Neural progenitor cell (in vitro differentiated cells): ENCODE measurements around the gene ZNF180. TPM values are rescaled to one million over a fixed set of nuclear protein-coding genes. Genes with fewer than 3 reads are reported as not detected.

Source experiments
- DNase-seq: peaks from one replicate; pipeline ENCODE4 v3.0.0-alpha.2; 2016; ENCODE audit warnings: low spot score
- H2AFZ ChIP-seq: fragments of 200-600 bp; sonication (generic); replicated peaks from 2 replicates; pipeline ENCODE4 v1.6.1; 2016; ENCODE audit warnings: antibody characterized with exemption
- H3F3A ChIP-seq: fragments of 200-600 bp; sonication (generic); 2 replicates; pipeline ENCODE4 v1.6.1; 2016; ENCODE audit warnings: antibody characterized with exemption, low read depth
- H3K27ac ChIP-seq: fragments of 200-600 bp; sonication (generic); 2 replicates; pipeline ENCODE4 v1.5.1; 2016; ENCODE audit warnings: mild to moderate bottlenecking
- H3K27me3 ChIP-seq: fragments of 200-600 bp; sonication (generic); 2 replicates; pipeline ENCODE4 v1.6.1; 2016; ENCODE audit warnings: mild to moderate bottlenecking, moderate library complexity
- H3K36me3 ChIP-seq: fragments of 200-600 bp; sonication (generic); 2 replicates; pipeline ENCODE4 v1.5.1; 2016
- H3K4me1 ChIP-seq: fragments of 200-600 bp; sonication (generic); 2 replicates; pipeline ENCODE4 v1.6.1; 2016; ENCODE audit warnings: mixed run types
- H3K4me2 ChIP-seq: fragments of 200-600 bp; sonication (generic); 2 replicates; pipeline ENCODE4 v1.6.1; 2016
- H3K4me3 ChIP-seq: fragments of 200-600 bp; sonication (generic); 2 replicates; pipeline ENCODE4 v1.5.1; 2016
- H3K79me2 ChIP-seq: fragments of 200-600 bp; sonication (generic); 2 replicates; pipeline ENCODE4 v1.6.1; 2016; ENCODE audit warnings: low read depth
- H3K9ac ChIP-seq: fragments of 200-600 bp; sonication (generic); 2 replicates; pipeline ENCODE4 v1.6.1; 2016
- H3K9me3 ChIP-seq: fragments of 200-600 bp; sonication (generic); 2 replicates; pipeline ENCODE4 v1.5.1; 2016; ENCODE audit warnings: low read depth
- H4K20me1 ChIP-seq: fragments of 200-600 bp; sonication (generic); 2 replicates; pipeline ENCODE4 v1.6.1; 2016; ENCODE audit warnings: low read depth
- H3K27ac Mint-ChIP-seq: 3 replicates; pipeline ENCODE4 v1.8.0; 2021; ENCODE audit warnings: mixed read lengths
- H3K27me3 Mint-ChIP-seq: 2 replicates; pipeline ENCODE4 v1.8.0; 2022; ENCODE audit warnings: low read depth, mild to moderate bottlenecking, inconsistent platforms, moderate library complexity, mixed read lengths; ENCODE audit not compliant: insufficient read depth
- H3K36me3 Mint-ChIP-seq: 3 replicates; pipeline ENCODE4 v1.8.0; 2021; ENCODE audit warnings: mixed read lengths
- H3K4me1 Mint-ChIP-seq: 3 replicates; pipeline ENCODE4 v1.8.0; 2021; ENCODE audit warnings: mixed read lengths
- H3K4me3 Mint-ChIP-seq: 3 replicates; pipeline ENCODE4 v1.8.0; 2021; ENCODE audit warnings: mild to moderate bottlenecking, moderate library complexity, mixed read lengths
- H3K9me3 Mint-ChIP-seq: 3 replicates; pipeline ENCODE4 v1.8.0; 2020; ENCODE audit warnings: mixed read lengths
- CTCF ChIP-seq: fragments of 200-600 bp; sonication (generic); IDR thresholded peaks from 2 replicates; pipeline ENCODE4 v1.5.1; 2017; ENCODE audit warnings: antibody characterized with exemption, mild to moderate bottlenecking
- EZH2 ChIP-seq: fragments of 200-600 bp; sonication (generic); IDR thresholded peaks from 2 replicates; pipeline ENCODE4 v1.6.1; 2017; ENCODE audit warnings: antibody characterized with exemption, mild to moderate bottlenecking, moderate library complexity
- EZH2phosphoT487 ChIP-seq: fragments of 200-600 bp; sonication (generic); IDR thresholded peaks from 2 replicates; pipeline ENCODE4 v1.6.1; 2017; ENCODE audit warnings: antibody characterized with exemption
- total RNA-seq: library from RNA; depleted of rRNA; stranded (reverse); fragments of >200 nt; gene quantifications from 2 replicates; pipeline ENCODE4 v1.2.3, GENCODE V29; 2015; ENCODE audit warnings: low replicate concordance

The ZNF180 gene
- total RNA-seq, 1 donor from 2014 or later = 10.7 TPM

- Mint-ChIP-seq H3K4me3 (no peak overlapping the region), H3K36me3 (no peaks in the 10 kb centered on the region), H3K27ac (no peak overlapping the region), H3K9me3 (peaks cover 10% of the 10 kb centered on the region), H3K27me3 (peaks cover 3% of the 10 kb centered on the region), H3K4me1 (no peaks in the 10 kb centered on the region)
- no peak overlapping the region for H3K4me3 ChIP-seq
- H4K20me1 ChIP-seq = no peaks in the 10 kb centered on the region
- no peak for TF ChIP-seq EZH2phosphoT487
- TF ChIP-seq CTCF = peak; percentile 77
- H3K9me3 ChIP-seq = no peaks in the 10 kb centered on the region
- H3K4me1 ChIP-seq = no peaks in the 10 kb centered on the region
- H3K27ac ChIP-seq = no peak overlapping the region
- no peak overlapping the region for H3K9ac ChIP-seq
- no peak overlapping the region for H3K4me2 ChIP-seq
- peak; percentile 69 for DNase-seq
- no peaks in the 10 kb centered on the region for H3K36me3 ChIP-seq
- no peak overlapping the region for H2AFZ ChIP-seq
- H3K79me2 ChIP-seq = no peaks in the 10 kb centered on the region
- no peaks in the 10 kb centered on the region for H3F3A ChIP-seq
- H3K27me3 ChIP-seq = peaks cover 16% of the 10 kb centered on the region
These were observed 12.3 kb upstream of the ZNF180 start for GRCh38 chr19:44512326-44513298.

GRCh38 chr19:44509478-44509877 is 9.2 kb upstream of the ZNF180 start:
- H3K36me3 Mint-ChIP-seq = no peaks in the 10 kb centered on the region
- Histone ChIP-seq H3K36me3 (no peaks in the 10 kb centered on the region), H3K9me3 (no peaks in the 10 kb centered on the region), H4K20me1 (no peaks in the 10 kb centered on the region), H3K27ac (no peak overlapping the region), H3F3A (no peaks in the 10 kb centered on the region), H3K4me1 (no peaks in the 10 kb centered on the region), H3K27me3 (peaks cover 40% of the 10 kb centered on the region), H3K4me3 (no peak overlapping the region), H3K4me2 (no peak overlapping the region), H3K9ac (no peak overlapping the region), H2AFZ (no peak overlapping the region), H3K79me2 (no peaks in the 10 kb centered on the region)
- no peak overlapping the region for H3K27ac Mint-ChIP-seq
- peaks cover 5% of the 10 kb centered on the region for H3K27me3 Mint-ChIP-seq
- H3K4me1 Mint-ChIP-seq = no peaks in the 10 kb centered on the region
- TF ChIP-seq CTCF (no peak), EZH2phosphoT487 (no peak), EZH2 (no peak)
- H3K9me3 Mint-ChIP-seq = peaks cover 3% of the 10 kb centered on the region
- DNase-seq = no peak
- H3K4me3 Mint-ChIP-seq = no peak overlapping the region

- Mint-ChIP-seq H3K27ac (peak overlapping the region; percentile 67), H3K36me3 (peaks cover 50% of the 10 kb centered on the region), H3K9me3 (peaks cover 66% of the 10 kb centered on the region), H3K4me1 (peaks cover 8% of the 10 kb centered on the region), H3K27me3 (peaks cover 14% of the 10 kb centered on the region), H3K4me3 (peak overlapping the region; percentile 91)
- Histone ChIP-seq H3K9ac (peak overlapping the region; percentile 56), H3K27ac (no peak overlapping the region), H3K4me1 (no peaks in the 10 kb centered on the region), H4K20me1 (no peaks in the 10 kb centered on the region), H2AFZ (peak overlapping the region; percentile 90), H3K79me2 (peaks cover 52% of the 10 kb centered on the region), H3K36me3 (peaks cover 17% of the 10 kb centered on the region), H3K27me3 (peaks cover 27% of the 10 kb centered on the region), H3K9me3 (peaks cover 6% of the 10 kb centered on the region), H3F3A (peaks cover 6% of the 10 kb centered on the region), H3K4me2 (peak overlapping the region; percentile 92), H3K4me3 (peak overlapping the region; percentile 86)
- TF ChIP-seq EZH2 (no peak), CTCF (no peak), EZH2phosphoT487 (no peak)
- no peak for DNase-seq
These were observed 763 bp downstream of the ZNF180 start for GRCh38 chr19:44499559-44499958.
